CMK (cell line): Measurements from ENCODE around the gene SPACA6.
"Not testable (repeated sequence)": the region's sequence is repeated elsewhere in the genome, so short reads cannot be mapped to it uniquely, and the experiment has no call there.

Experiments
- DNase-seq: peaks from one replicate; pipeline ENCODE4 v3.0.0-alpha.2; 2010; ENCODE audit warnings: low read depth

The SPACA6 gene

DNA sequence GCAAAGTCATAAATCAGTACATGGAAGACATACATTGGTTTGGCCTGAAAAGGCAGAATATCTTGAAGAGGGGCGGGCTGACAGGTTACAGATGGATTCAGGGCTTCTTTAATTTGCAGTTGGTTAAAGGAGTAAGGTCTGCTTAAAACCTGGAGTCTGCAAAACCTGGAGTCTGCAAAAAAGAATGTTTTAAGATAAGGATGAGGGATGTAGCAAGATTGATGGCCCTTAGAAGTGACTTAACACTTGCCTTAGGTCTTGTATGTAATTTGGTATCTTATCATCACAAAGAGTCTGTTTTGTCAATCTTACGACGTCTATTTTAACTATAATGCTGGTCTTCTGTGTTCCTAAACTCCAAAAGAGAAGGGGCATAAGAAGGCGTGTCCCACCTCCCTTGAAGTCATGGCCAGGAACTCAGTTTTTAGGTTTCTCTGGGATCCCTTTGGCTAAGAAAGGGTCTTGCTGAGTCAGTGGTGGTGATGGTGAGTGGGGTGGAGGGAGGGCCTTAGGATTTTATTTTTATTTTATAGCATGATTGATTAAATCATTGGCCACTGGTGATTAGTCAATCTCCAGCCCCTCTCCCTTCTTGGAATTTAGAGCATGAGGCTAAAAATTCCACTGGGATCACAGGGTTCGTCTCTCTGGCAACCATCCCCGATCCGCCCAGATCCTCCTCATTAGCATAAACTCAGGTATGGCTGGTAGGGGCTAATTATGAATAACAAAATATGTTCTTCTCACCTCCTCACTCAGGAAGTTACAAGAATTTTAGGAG lies 40.8 kb downstream of the SPACA6 start:
- no peak for DNase-seq

DNA sequence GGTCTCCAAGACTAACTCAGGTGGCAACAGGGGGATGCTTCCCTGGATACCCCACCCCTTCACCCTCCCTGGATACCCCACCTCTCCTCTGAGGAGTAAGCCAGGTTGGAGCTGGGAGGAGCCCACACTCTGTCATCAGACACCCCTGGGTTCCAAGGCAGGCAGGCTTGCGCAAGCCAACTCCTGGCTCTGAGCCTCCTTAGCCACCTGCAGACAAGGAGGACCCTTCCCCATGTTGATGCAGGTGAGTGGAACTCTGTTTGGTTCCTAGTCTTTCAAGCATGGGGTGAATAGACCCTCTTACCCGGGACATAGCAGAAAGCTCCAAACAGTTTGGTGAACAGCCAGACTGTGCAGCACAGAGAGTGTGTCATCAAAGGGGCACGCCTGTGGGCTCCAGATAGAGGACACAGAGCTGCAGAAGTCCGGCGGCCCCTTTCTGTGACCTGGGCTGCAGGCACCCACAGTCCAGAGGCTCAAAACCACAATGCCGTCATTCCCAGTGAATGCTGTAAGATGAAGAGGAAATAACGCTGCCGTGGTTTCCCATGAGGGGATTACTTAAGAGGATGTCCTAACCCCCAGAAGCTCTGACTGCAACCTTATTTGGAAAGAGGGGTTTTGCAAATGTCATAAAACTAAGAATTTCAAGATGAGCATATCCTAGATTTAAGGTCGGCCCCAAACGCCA lies 42.8 kb downstream of the SPACA6 start:
- no peak for DNase-seq

DNA sequence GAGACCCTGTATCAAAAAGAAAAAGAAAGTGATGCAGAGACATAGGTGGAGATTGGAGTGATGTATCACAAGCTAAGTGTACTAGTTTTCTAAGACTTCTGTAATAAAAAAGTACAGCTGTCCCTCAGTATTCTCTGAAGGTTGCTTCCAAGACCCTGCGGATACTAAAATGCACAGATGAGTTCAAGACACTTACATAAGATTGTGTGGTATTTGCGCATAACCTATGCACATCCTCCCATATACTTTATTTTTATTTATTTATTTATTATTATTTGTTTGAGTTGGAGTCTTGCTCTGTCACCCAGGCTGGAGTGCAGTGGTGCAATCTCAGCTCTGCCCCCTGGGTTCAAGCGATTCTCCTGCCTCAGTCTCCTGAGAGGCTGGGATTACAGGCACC lies 44.3 kb downstream of the SPACA6 start:
- no peak for DNase-seq

DNA sequence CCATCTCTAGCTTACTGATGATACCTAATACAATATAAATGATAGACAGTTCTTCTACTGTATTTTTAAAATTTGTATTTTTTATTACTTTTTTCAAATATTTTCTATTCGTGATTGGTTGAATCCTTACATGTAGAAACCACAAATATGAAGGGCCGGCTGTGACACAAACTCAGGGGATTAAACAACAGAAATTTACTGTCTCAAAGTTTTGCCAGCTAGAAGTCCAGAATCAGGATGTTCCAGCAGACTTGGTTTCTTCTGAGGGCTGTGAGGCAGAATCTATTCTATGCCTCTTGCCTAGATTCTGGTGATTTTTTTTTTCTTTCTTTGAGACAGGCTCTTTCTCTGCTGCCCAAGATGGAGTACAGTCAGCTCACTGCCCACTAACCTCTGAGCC lies 44.8 kb downstream of the SPACA6 start:
- DNase-seq, result no peak

DNA sequence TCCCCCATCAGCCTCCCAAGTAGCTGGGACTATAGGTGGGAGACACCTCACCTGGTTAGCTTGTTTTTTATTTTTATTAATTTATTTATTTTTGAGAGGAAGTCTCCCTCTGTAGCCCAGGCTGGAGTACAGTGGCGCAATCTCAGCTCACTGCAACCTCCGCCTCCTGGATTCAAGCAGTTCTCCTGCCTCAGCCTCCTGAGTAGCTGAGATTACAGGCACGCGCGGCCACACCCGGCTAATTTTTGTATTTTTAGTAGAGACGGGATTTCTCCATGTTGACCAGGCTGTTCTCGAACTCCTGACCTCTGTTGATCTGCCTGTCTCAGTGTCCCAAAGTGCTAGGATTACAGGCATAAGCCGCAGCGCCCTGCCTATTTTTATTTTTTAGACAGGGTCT lies 45.4 kb downstream of the SPACA6 start:
- DNase-seq, result not testable (repeated sequence)

DNA sequence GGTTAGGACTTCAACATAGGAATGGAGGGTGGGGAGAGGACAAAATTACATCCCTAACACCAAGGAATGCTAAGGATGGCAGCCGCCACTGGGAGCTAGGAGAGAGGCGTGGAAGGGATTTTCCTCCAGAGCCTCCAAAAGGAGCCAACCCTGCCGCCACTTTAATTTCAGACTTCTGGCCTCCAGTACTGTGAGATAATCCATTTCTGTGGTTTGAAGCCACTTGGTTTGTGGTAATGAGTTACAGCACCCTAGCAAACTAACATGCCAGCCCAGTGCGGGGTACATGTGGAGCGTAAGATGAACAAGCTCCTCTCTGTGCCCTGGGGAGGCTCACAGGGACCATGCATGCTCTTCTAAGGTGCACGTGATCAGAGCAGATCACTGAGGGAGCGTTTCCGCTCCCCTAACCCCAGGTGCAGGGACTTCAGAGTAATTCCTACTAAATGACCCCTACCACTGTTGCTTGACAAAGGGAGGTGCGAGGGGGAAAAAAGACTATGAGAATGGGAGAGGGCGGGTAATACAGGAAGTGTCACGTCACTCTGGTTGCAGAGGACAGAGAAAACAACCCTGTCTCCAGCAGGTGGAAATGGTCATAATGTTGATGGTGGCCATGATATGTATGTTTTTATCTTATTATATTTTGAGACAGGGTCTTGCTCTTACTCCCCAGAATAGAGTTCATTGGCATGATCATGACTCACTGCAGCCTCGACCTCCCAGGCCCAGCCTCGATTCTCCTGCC lies 46.5 kb downstream of the SPACA6 start:
- DNase-seq, result no peak

DNA sequence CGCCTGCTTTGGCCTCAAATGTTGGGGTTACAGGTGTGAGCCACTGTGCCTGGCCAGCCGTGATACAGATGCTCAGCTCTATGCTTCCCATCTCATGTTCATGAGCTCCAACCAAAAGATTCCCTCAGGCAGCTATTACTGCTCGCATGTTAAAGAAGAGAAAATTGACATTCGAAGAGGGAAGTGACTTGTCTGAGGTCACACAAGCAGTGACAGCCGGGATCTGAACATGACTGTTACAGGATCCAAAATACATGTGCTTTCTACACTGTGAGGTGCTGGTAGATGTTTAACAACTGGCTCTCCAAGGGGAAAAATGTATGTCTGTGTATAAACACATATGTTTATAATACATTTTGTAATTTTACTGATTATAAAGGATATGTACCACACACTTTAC lies 47.2 kb downstream of the SPACA6 start:
- no peak for DNase-seq

DNA sequence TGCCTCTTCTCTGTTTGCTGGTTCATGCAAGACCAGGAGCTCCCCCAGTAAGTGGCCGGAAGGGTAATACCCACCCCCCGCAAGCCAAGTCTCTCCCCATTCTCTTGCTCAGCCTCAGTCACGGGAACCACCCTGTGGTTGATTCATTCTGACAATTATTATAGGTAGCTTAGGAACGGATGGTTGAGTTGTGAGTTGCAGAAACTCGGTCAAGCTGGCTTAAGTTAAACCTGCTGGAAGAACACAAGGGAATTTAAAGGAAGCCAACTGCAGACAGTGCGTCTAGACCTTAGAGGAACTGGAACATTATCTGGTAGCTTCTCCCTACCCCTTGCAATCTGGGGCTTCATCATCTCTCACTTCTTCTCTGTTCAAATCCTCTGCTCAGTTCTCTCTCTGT lies 49.7 kb downstream of the SPACA6 start:
- DNase-seq, result no peak

DNA sequence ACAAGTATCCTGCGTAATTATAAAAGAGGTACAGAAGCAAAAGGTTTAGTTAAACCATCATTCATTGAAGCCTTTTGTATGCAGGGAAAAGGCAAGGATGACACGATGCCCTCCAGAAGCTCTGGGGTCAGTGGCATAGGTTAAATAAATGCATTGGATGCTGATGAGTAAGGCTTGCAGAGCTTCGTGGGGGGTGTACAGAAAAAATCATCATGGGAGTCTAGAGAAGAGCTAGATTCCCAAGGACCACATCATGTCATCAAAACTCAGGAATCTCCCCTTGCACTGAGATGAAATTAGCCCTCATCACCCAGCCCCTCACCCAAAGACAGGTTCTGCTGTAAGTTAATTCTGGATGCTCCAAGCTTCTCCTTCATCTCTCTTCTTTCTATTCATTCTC lies 50.3 kb downstream of the SPACA6 start:
- no peak for DNase-seq

DNA sequence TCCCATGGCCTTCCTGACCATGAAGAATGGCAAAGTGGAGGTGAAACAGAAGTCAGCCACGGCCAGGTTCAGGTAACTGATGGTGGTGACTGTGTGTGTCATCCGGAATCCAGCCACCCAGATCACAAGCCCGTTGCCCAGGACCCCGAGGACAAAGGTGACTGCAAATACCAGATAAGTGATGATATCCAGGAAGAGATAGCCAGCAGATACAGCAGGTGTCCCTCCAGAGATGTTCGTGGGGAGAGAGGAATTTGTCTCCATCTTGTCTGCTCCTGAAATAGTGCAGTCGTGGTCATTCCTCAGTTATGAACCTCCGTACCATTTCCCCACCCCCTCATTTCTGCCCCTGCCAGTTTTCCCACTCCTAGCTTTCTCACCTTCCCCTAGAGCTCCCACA lies 53.6 kb downstream of the SPACA6 start:
- no peak for DNase-seq

DNA sequence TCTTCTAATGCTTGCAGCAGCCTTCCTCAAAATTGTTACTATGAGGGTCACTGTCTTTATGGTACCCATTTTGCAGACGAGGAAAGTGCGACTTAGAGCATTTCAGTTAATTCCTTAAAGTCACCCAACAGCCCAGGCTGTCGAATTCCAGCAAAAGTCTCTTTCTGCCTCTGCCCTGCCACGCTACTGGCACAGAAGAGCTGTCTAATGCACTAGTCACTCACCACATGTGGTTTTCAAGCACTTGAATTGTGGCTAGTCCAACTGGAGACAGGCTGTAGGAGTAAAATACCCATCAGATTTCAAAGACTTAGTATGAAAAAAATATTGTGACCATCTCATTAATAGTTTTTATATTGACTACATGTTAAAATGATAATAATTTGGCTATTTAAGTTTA lies 56.8 kb downstream of the SPACA6 start:
- DNase-seq, result no peak

DNA sequence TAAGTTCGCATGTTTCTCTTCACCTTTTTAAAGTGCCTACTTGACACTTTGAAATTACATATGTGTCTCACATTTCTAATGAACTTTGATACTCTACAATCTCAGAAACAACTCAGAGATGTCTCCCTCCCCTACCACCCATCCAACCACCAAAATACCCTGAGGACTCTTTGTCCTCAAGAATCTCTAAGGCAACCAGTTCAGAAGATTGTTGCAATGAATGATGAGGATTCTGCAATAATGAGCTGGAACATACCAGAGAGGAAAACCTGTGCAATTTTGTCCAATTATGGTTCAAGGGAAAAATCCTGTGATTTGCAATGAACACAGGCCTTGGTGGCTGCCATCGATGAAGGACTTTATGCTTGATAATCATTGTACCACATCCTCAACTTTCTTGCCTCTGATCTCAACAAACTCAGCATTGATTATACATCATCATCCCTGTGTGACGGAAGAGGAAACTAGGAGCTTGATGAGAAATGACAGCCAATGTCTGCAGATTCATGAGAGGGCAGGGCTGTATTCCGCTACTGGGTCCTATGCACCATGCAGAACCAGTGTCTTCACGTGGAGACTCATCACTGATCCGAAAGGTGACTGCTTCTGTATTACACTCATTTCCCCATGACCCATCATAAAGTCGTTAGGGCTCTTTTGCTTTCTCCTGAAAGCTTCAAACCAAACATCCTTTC lies 57.4 kb downstream of the SPACA6 start:
- no peak for DNase-seq

DNA sequence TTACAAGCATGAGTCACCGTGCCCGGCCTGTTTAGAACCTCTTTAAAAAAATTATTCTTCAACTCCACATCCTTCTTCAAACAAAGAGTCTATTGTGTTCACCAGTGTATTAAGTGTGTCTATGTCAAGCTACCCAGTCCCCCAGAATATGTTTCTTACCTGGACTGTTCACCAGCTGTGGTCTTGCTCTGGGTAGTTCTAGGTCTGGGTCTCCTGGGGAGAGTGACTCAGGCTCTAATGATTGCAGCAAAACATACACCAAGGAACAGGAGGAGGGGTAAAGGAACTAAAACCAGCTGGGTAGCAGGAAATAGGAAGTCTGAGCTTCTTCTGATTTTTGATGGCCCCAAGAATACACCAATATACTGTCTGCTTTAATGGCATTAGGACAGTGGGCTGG lies 58.5 kb downstream of the SPACA6 start, which contains the start of gene FPR1:
FPR1 (minus strand) TSS at position 224 of the 400 bp plus-strand sequence. CDS start 4,884 bp downstream, outside the sequence.
- no peak for DNase-seq

DNA sequence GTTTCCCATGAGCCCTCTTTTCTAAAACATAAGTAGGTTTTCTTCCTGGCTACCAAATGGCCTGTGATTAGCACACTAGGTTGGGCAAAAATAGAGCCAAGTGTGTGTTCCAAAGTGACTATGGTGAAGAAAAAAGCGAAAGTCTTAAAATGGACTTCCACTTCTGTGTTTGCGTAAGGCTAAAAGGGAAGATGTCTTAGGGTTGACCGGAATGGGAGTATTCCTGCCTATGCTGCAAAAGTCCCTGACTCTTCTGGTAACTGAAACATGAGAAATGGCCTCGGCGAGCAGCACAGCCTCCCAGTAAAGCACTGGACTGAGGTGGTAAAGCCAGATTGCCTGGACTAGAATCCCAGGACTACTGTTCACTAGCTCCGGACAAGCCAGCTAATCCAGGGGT lies 61.0 kb downstream of the SPACA6 start:
- DNase-seq, result no peak

DNA sequence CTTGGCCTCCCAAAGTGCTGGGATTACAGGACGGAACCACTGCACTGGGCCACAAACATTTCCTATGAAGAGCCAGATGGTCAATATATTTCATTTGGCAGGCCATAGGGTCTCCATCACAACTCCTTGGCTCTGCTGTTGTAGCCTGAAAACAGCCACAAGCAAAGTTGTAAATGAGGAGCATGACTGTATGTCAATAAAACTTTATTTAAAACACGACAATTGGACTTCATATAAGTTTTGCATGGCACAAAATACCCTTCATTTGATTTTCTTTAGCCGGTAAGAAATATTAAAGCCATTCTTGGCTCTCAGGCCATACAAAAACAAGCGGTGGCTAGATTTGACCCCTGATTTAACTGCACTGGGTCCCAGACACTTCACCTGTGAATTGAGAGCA lies 61.6 kb downstream of the SPACA6 start:
- DNase-seq, result no peak
